Measurements from ENCODE around the gene CDH2. TPM values are rescaled to one million over a fixed set of nuclear protein-coding genes. Genes with fewer than 3 reads are reported as not detected.
A peak's percentile ranks its signal among the peaks of the same experiment; 100 is the strongest.

Gene CDH2
- polyA plus RNA-seq, 1 donor (not counting 4 experiments of a cell fraction or from before 2014, with no cell fraction given) = 0.46 TPM

- no peaks in the 10 kb centered on the region for H3K36me3 ChIP-seq (ENCODE audit: control insufficient read depth in 2 of 2, extremely low read depth in 1 of 2, insufficient read depth in 2 of 2, low read length in 2 of 2)
- TF ChIP-seq, protein P1, sequence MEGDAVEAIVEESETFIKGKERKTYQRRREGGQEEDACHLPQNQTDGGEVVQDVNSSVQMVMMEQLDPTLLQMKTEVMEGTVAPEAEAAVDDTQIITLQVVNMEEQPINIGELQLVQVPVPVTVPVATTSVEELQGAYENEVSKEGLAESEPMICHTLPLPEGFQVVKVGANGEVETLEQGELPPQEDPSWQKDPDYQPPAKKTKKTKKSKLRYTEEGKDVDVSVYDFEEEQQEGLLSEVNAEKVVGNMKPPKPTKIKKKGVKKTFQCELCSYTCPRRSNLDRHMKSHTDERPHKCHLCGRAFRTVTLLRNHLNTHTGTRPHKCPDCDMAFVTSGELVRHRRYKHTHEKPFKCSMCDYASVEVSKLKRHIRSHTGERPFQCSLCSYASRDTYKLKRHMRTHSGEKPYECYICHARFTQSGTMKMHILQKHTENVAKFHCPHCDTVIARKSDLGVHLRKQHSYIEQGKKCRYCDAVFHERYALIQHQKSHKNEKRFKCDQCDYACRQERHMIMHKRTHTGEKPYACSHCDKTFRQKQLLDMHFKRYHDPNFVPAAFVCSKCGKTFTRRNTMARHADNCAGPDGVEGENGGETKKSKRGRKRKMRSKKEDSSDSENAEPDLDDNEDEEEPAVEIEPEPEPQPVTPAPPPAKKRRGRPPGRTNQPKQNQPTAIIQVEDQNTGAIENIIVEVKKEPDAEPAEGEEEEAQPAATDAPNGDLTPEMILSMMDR (optimal IDR thresholded peaks at IDR 0.05 in 1 of 3, IDR thresholded peaks at IDR 0.05 in 1 of 3, conservative IDR thresholded peaks at IDR 0.05 in 1 of 3; ENCODE audit: extremely low read depth in 1 of 3, insufficient read depth in 2 of 3, low read length in 3 of 3) = no peak
- no peak for TF ChIP-seq EZH2 (IDR thresholded peaks at IDR 0.05; ENCODE audit: low read length)
- no peak for DNase-seq (ENCODE audit: low read depth, low spot score)
- H3K9me1 ChIP-seq (ENCODE audit: control insufficient read depth, extremely low read depth, insufficient read depth, low read length) = no peaks in the 10 kb centered on the region
- no peaks in the 10 kb centered on the region for H4K20me1 ChIP-seq (ENCODE audit: control insufficient read depth, extremely low read depth, insufficient read depth, low read length)
- no peaks in the 10 kb centered on the region for H3K27me3 ChIP-seq (ENCODE audit: control insufficient read depth, extremely low read depth, insufficient read depth, low read length)
- no peaks in the 10 kb centered on the region for H3K9me3 ChIP-seq (ENCODE audit: control insufficient read depth, low read depth, low read length)
- no peak overlapping the region for H3K27ac ChIP-seq (ENCODE audit: control insufficient read depth, insufficient read depth, low read length)
- no peak for FAIRE-seq
- H3K9ac ChIP-seq (ENCODE audit: control insufficient read depth, extremely low read depth, insufficient read depth, low read length) = no peak overlapping the region
- H3K4me3 ChIP-seq (ENCODE audit: control insufficient read depth in 2 of 3, extremely low read depth in 1 of 3, insufficient read depth in 2 of 3, low read depth in 1 of 3, low read length in 3 of 3) = no peak overlapping the region
- H2AFZ ChIP-seq (ENCODE audit: control insufficient read depth, low read length) = no peak overlapping the region
- no peak overlapping the region for H3K4me2 ChIP-seq (ENCODE audit: control insufficient read depth, extremely low read depth, insufficient read depth, low read depth, low read length)
- H3K79me2 ChIP-seq (ENCODE audit: control insufficient read depth, insufficient read depth, low read length) = no peaks in the 10 kb centered on the region
- no peaks in the 10 kb centered on the region for H3K4me1 ChIP-seq (ENCODE audit: control insufficient read depth, extremely low read depth, insufficient read depth, low read length)
- dilution Hi-C loops (cut with MboI; ENCODE audit: extremely low pct_ligation_motif_present, low sequenced_read_pairs) = no loop called here
These were observed 88.5 kb downstream of the CDH2 start for GRCh38 chr18:28088477-28088876.

DNA sequence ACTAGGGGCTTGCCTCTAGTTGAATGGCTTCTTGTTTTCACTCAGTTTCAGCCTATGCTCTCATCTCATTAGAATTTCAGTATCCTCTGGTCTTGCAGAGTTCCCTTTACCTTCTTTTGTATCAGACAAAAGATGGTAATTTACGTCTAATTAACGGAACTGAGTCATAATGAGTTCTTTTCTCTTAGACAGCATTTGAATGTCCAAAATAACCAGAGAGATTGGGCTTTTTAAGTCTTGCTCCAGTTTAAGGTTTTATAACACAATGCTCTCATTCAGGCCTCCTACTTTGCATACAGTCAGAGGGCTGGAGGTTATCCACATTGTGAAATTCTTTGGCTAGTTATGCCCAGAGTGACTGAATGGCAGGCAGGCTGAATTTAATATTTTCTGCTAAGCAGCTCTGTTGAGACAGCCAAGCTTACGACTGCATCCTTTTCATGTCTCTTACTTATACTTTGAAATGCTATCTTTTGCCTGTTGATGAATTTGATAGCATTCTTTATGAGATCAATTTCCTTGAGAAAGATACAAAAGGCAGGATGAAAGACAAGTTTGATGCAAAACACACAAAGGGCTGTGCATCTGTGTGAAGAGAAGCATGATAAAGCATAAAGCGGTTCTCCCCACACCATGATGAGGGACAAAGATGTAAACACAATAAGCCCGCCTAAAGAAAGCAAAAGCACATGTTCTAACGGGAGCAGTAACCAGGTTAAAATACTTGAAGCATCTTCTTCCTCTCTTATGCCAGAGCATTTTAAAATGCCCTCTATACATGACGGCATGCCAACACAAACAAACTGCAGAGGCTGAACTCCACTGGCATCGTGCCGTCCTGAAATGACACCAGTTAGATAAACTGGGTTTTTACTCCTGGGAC, 90.0 kb downstream of the CDH2 start:
- Histone ChIP-seq H3K4me3 (ENCODE audit: control insufficient read depth in 2 of 3, extremely low read depth in 1 of 3, insufficient read depth in 2 of 3, low read depth in 1 of 3, low read length in 3 of 3) (no peak overlapping the region), H3K4me2 (ENCODE audit: control insufficient read depth, extremely low read depth, insufficient read depth, low read depth, low read length) (no peak overlapping the region), H3K27ac (ENCODE audit: control insufficient read depth, insufficient read depth, low read length) (no peak overlapping the region), H3K9ac (ENCODE audit: control insufficient read depth, extremely low read depth, insufficient read depth, low read length) (no peak overlapping the region), H3K4me1 (ENCODE audit: control insufficient read depth, extremely low read depth, insufficient read depth, low read length) (no peaks in the 10 kb centered on the region), H3K27me3 (ENCODE audit: control insufficient read depth, extremely low read depth, insufficient read depth, low read length) (no peaks in the 10 kb centered on the region), H2AFZ (ENCODE audit: control insufficient read depth, low read length) (no peak overlapping the region), H3K36me3 (ENCODE audit: control insufficient read depth in 2 of 2, extremely low read depth in 1 of 2, insufficient read depth in 2 of 2, low read length in 2 of 2) (no peaks in the 10 kb centered on the region), H3K9me3 (ENCODE audit: control insufficient read depth, low read depth, low read length) (no peaks in the 10 kb centered on the region), H3K9me1 (ENCODE audit: control insufficient read depth, extremely low read depth, insufficient read depth, low read length) (no peaks in the 10 kb centered on the region), H3K79me2 (ENCODE audit: control insufficient read depth, insufficient read depth, low read length) (no peaks in the 10 kb centered on the region), H4K20me1 (ENCODE audit: control insufficient read depth, extremely low read depth, insufficient read depth, low read length) (no peaks in the 10 kb centered on the region)
- DNase-seq (ENCODE audit: low read depth, low spot score) (no peak), FAIRE-seq (peak; percentile 17)
- dilution Hi-C loops (cut with MboI; ENCODE audit: extremely low pct_ligation_motif_present, low sequenced_read_pairs) = no loop called here
- TF ChIP-seq, protein P1 (optimal IDR thresholded peaks at IDR 0.05 in 1 of 3, IDR thresholded peaks at IDR 0.05 in 1 of 3, conservative IDR thresholded peaks at IDR 0.05 in 1 of 3; ENCODE audit: extremely low read depth in 1 of 3, insufficient read depth in 2 of 3, low read length in 3 of 3) = no peak
- no peak for TF ChIP-seq EZH2 (IDR thresholded peaks at IDR 0.05; ENCODE audit: low read length)

Data from keratinocyte (primary cell).